Measurements from ENCODE around the gene WDR70. TPM values are rescaled to one million over a fixed set of nuclear protein-coding genes. Genes with fewer than 3 reads are reported as not detected.
"Not testable (repeated sequence)": the region's sequence is repeated elsewhere in the genome, so short reads cannot be mapped to it uniquely, and the experiment has no call there.

Gene WDR70
- total RNA-seq, 4 donors from 2014 or later, result 20.0 to 60.0 (median 23.0) TPM

- no peak for DNase-seq (ENCODE audit: low spot score in 2 of 2)
- Histone ChIP-seq H3K9me3 (no peaks in the 10 kb centered on the region), H3K36me3 (no peaks in the 10 kb centered on the region), H3K27me3 (no peaks in the 10 kb centered on the region), H3K27ac (no peak overlapping the region), H3K4me1 (no peaks in the 10 kb centered on the region), H3K4me3 (no peak overlapping the region)
- 79% methylated on average over 14 of the region's 15 CpGs for WGBS
- no peak for TF ChIP-seq POLR2A (IDR thresholded peaks at IDR 0.05)
- no peak for TF ChIP-seq POLR2AphosphoS5 (IDR thresholded peaks at IDR 0.05)
- TF ChIP-seq EP300 (IDR thresholded peaks at IDR 0.05), result no peak
- no peak for TF ChIP-seq CTCF (IDR thresholded peaks at IDR 0.05)
Observed at GRCh38 chr5:37777432-37778130, 398.5 kb downstream of the WDR70 start.

GRCh38 chr5:37781409-37781808, 402.3 kb downstream of the WDR70 start:
- H3K9me3 ChIP-seq; H3K27me3 ChIP-seq; DNase-seq (ENCODE audit: low spot score in 2 of 2); H3K4me3 ChIP-seq; H3K4me1 ChIP-seq; H3K36me3 ChIP-seq; H3K27ac ChIP-seq: not testable (repeated sequence)
- 89% methylated on average over 8 of the region's 8 CpGs for WGBS

GRCh38 chr5:37786416-37786815, 407.3 kb downstream of the WDR70 start:
- Histone ChIP-seq H3K4me1 (no peaks in the 10 kb centered on the region), H3K27me3 (no peaks in the 10 kb centered on the region), H3K36me3 (no peaks in the 10 kb centered on the region), H3K27ac (no peak overlapping the region), H3K9me3 (no peaks in the 10 kb centered on the region), H3K4me3 (no peak overlapping the region)
- TF ChIP-seq EP300 (IDR thresholded peaks at IDR 0.05) (no peak), POLR2A (IDR thresholded peaks at IDR 0.05) (no peak), POLR2AphosphoS5 (IDR thresholded peaks at IDR 0.05) (no peak), CTCF (IDR thresholded peaks at IDR 0.05) (no peak)
- 92% methylated on average over 2 of the region's 2 CpGs for WGBS
- DNase-seq (ENCODE audit: low spot score in 2 of 2), result no peak

- TF ChIP-seq POLR2A (IDR thresholded peaks at IDR 0.05), result no peak
- TF ChIP-seq POLR2AphosphoS5 (IDR thresholded peaks at IDR 0.05), result no peak
- no peak for TF ChIP-seq EP300 (IDR thresholded peaks at IDR 0.05)
- no peak for TF ChIP-seq CTCF (IDR thresholded peaks at IDR 0.05)
- Histone ChIP-seq H3K9me3 (no peaks in the 10 kb centered on the region), H3K36me3 (no peaks in the 10 kb centered on the region), H3K27me3 (no peaks in the 10 kb centered on the region), H3K4me1 (no peaks in the 10 kb centered on the region), H3K27ac (no peak overlapping the region), H3K4me3 (no peak overlapping the region)
- DNase-seq (ENCODE audit: low spot score in 2 of 2), result no peak
- WGBS, result 91% methylated on average over 5 of the region's 5 CpGs
Observed at GRCh38 chr5:37786862-37787519, 407.9 kb downstream of the WDR70 start.

GRCh38 chr5:37787742-37788141, 408.6 kb downstream of the WDR70 start:
- 47% methylated on average over 6 of the region's 6 CpGs for WGBS
- DNase-seq (ENCODE audit: low spot score in 2 of 2), result no peak
- H3K4me3 ChIP-seq, result no peak overlapping the region
- H3K9me3 ChIP-seq, result no peaks in the 10 kb centered on the region
- H3K27ac ChIP-seq, result no peak overlapping the region
- no peak for TF ChIP-seq POLR2A (IDR thresholded peaks at IDR 0.05)
- TF ChIP-seq CTCF (IDR thresholded peaks at IDR 0.05), result no peak
- TF ChIP-seq EP300 (IDR thresholded peaks at IDR 0.05), result no peak
- TF ChIP-seq POLR2AphosphoS5 (IDR thresholded peaks at IDR 0.05), result no peak
- H3K36me3 ChIP-seq, result no peaks in the 10 kb centered on the region
- no peaks in the 10 kb centered on the region for H3K27me3 ChIP-seq
- H3K4me1 ChIP-seq, result no peaks in the 10 kb centered on the region

Data from suprapubic skin (tissue), 4 donors.